Ishikawa (cell line): ENCODE data around the gene OSBPL6.

Source experiments
- CEBPB ChIP-seq: IDR thresholded peaks from 2 replicates; pipeline ENCODE4 v1.6.1; 2012
- CREB1 ChIP-seq: IDR thresholded peaks from 2 replicates; pipeline ENCODE4 v1.6.1; 2012; ENCODE audit warnings: low read depth
- EGR1 ChIP-seq: IDR thresholded peaks from 2 replicates; pipeline ENCODE4 v1.6.1; 2012
- EP300 ChIP-seq: IDR thresholded peaks from 2 replicates; pipeline ENCODE4 v1.6.1; 2012; ENCODE audit warnings: borderline replicate concordance
- FOXM1 ChIP-seq: IDR thresholded peaks from 2 replicates; pipeline ENCODE4 v1.6.1; 2012; ENCODE audit warnings: low read depth, borderline replicate concordance
- MAX ChIP-seq: IDR thresholded peaks from 2 replicates; pipeline ENCODE4 v1.6.1; 2012
- NFIC ChIP-seq: IDR thresholded peaks from 2 replicates; pipeline ENCODE4 v1.6.1; 2012
- RAD21 ChIP-seq: IDR thresholded peaks from 2 replicates; pipeline ENCODE4 v1.6.1; 2012; ENCODE audit warnings: low read depth
- REST ChIP-seq: IDR thresholded peaks from 2 replicates; pipeline ENCODE4 v1.6.1; 2012; ENCODE audit warnings: low read depth, mild to moderate bottlenecking
- TCF12 ChIP-seq: IDR thresholded peaks from 2 replicates; pipeline ENCODE4 v1.6.1; 2012; ENCODE audit warnings: low read depth
- TEAD4 ChIP-seq: IDR thresholded peaks from 2 replicates; pipeline ENCODE4 v1.6.1; 2012
- YY1 ChIP-seq: IDR thresholded peaks from 2 replicates; pipeline ENCODE4 v1.6.1; 2012; ENCODE audit warnings: low read depth
- ZBTB7A ChIP-seq: IDR thresholded peaks from 2 replicates; pipeline ENCODE4 v1.6.1; 2012; ENCODE audit warnings: low read depth

- TF ChIP-seq EP300 = no peak
- TF ChIP-seq TCF12 = no peak
- no peak for TF ChIP-seq NFIC
- no peak for TF ChIP-seq CEBPB
- no peak for TF ChIP-seq RAD21
- no peak for TF ChIP-seq MAX
- TF ChIP-seq REST = no peak
- no peak for TF ChIP-seq YY1
- no peak for TF ChIP-seq ZBTB7A
- TF ChIP-seq FOXM1 = no peak
- no peak for TF ChIP-seq EGR1
- no peak for TF ChIP-seq CREB1
- TF ChIP-seq TEAD4 = no peak
Measured at GRCh38 chr2:178417916-178418315, 223.6 kb downstream of the OSBPL6 start.
